CD14-positive monocyte (primary cell): ENCODE measurements around the gene RTN4RL1. TPM values are rescaled to one million over a fixed set of nuclear protein-coding genes. Genes with fewer than 3 reads are reported as not detected.

Experiments used
- DNase-seq, 3 donors: peaks; one replicate each; pipeline ENCODE4 v3.0.0-alpha.2; 2011 to 2022
- H2AFZ ChIP-seq: 2 replicates; pipeline ENCODE4 v1.6.0; 2012; ENCODE audit warnings: mild to moderate bottlenecking, low read depth, low read length, inconsistent platforms; ENCODE audit not compliant: insufficient read depth, poor library complexity, severe bottlenecking
- H3K27ac ChIP-seq, 2 donors: 1 replicate in 1 of 2; 2 replicates in 1 of 2; pipeline ENCODE4 v1.5.1; 2012 to 2013; ENCODE audit warnings: low read length in 2 of 2, control low read depth in 1 of 2, inconsistent platforms in 1 of 2, low read depth in 1 of 2, mild to moderate bottlenecking in 1 of 2
- H3K27me3 ChIP-seq, 2 donors: one replicate each; pipeline versions ENCODE4 v1.6.0 to v1.6.1; 2011 to 2013; ENCODE audit warnings: low read length in 2 of 2; ENCODE audit not compliant: control insufficient read depth in 2 of 2, insufficient read depth in 2 of 2
- H3K36me3 ChIP-seq, 2 donors: replicated peaks in 1 of 2; 1 replicate in 1 of 2; 2 replicates in 1 of 2; pipeline versions ENCODE4 v1.5.1 to v1.6.1; 2012 to 2013; ENCODE audit warnings: low read length in 2 of 2, control low read depth in 1 of 2, inconsistent platforms in 1 of 2, mild to moderate bottlenecking in 1 of 2; ENCODE audit not compliant: insufficient read depth in 2 of 2, control insufficient read depth in 1 of 2
- H3K4me1 ChIP-seq, 2 donors: 1 replicate in 1 of 2; 2 replicates in 1 of 2; pipeline versions ENCODE4 v1.5.1 to v1.6.1; 2012 to 2013; ENCODE audit warnings: low read length in 2 of 2, control low read depth in 1 of 2, inconsistent platforms in 1 of 2, mild to moderate bottlenecking in 1 of 2, moderate library complexity in 1 of 2; ENCODE audit not compliant: insufficient read depth in 2 of 2, control insufficient read depth in 1 of 2
- H3K4me2 ChIP-seq: replicated peaks from 2 replicates; pipeline ENCODE3; 2012; ENCODE audit warnings: low read length, moderate library complexity, mild to moderate bottlenecking; ENCODE audit not compliant: poor library complexity, severe bottlenecking; ENCODE audit errors: extremely low read depth
- H3K4me3 ChIP-seq, 3 experiments: fragments of 200-600 bp in 1 of 3; sonication (generic) in 1 of 3; replicated peaks in 1 of 3; 1 replicate in 2 of 3; 2 replicates in 1 of 3; pipeline ENCODE4 v1.5.1; 2011 to 2013; ENCODE audit warnings: low read length in 3 of 3, mild to moderate bottlenecking in 3 of 3, control low read depth in 2 of 3, low read depth in 2 of 3, inconsistent platforms in 1 of 3, moderate library complexity in 1 of 3
- H3K79me2 ChIP-seq: 2 replicates; pipeline ENCODE4 v1.6.0; 2012; ENCODE audit warnings: mild to moderate bottlenecking, control low read depth, inconsistent platforms, low read length, moderate library complexity; ENCODE audit not compliant: insufficient read depth
- H3K9ac ChIP-seq: 2 replicates; pipeline ENCODE4 v1.6.0; 2017; ENCODE audit warnings: low read length, mild to moderate bottlenecking; ENCODE audit not compliant: insufficient read depth, poor library complexity, severe bottlenecking
- H3K9me3 ChIP-seq, 2 donors: replicated peaks in 1 of 2; 1 replicate in 1 of 2; 2 replicates in 1 of 2; pipeline versions ENCODE4 v1.5.1 to v1.6.1; 2012 to 2013; ENCODE audit warnings: low read length in 2 of 2, control low read depth in 1 of 2; ENCODE audit not compliant: control insufficient read depth in 1 of 2, insufficient read depth in 1 of 2
- H4K20me1 ChIP-seq: 2 replicates; pipeline ENCODE4 v1.6.0; 2012; ENCODE audit warnings: mild to moderate bottlenecking, low read length, control low read depth, moderate library complexity; ENCODE audit not compliant: insufficient read depth
- H3K27ac Mint-ChIP-seq, 7 donors: one replicate each; pipeline ENCODE4 v1.8.0; 2020; ENCODE audit warnings: mild to moderate bottlenecking in 7 of 7, mixed read lengths in 7 of 7, moderate library complexity in 6 of 7, inconsistent platforms in 2 of 7
- H3K27me3 Mint-ChIP-seq, 3 donors: one replicate each; pipeline ENCODE4 v1.8.0; 2021 to 2022; ENCODE audit warnings: low read depth in 3 of 3, mild to moderate bottlenecking in 3 of 3, mixed read lengths in 3 of 3, moderate library complexity in 3 of 3, inconsistent platforms in 1 of 3
- H3K36me3 Mint-ChIP-seq, 2 donors: one replicate each; pipeline ENCODE4 v1.8.0; 2020; ENCODE audit warnings: mixed read lengths in 2 of 2, inconsistent platforms in 1 of 2, mild to moderate bottlenecking in 1 of 2
- H3K4me1 Mint-ChIP-seq: one replicate; pipeline ENCODE4 v1.8.0; 2020; ENCODE audit warnings: mild to moderate bottlenecking, mixed read lengths
- H3K4me3 Mint-ChIP-seq, 2 donors: one replicate each; pipeline ENCODE4 v1.8.0; 2020; ENCODE audit warnings: mild to moderate bottlenecking in 2 of 2, mixed read lengths in 2 of 2, moderate library complexity in 1 of 2
- H3K9me3 Mint-ChIP-seq, 7 donors: one replicate each; pipeline ENCODE4 v1.8.0; 2020 to 2022; ENCODE audit warnings: mixed read lengths in 7 of 7, mild to moderate bottlenecking in 6 of 7, moderate library complexity in 6 of 7, inconsistent platforms in 2 of 7
- CTCF ChIP-seq: fragments of 200-600 bp; IDR thresholded peaks from one replicate; pipeline ENCODE4 v1.8.0; 2022; ENCODE audit warnings: antibody characterized with exemption, mild to moderate bottlenecking
- WGBS: methylation state at CpG from one replicate; pipeline ENCODE4 v1.1.5; 2013; ENCODE audit warnings: missing lambda C conversion rate; ENCODE audit not compliant: insufficient coverage; 5-methylcytosine and 5-hydroxymethylcytosine counted together
- intact Hi-C, 2 donors: fragments of 100-400 bp; cut with micrococcal nuclease; formaldehyde crosslinking; loops; one replicate each; pipeline versions ENCODE4 v1.15.0 to v1.15.1; 2023
- polyA plus RNA-seq, 3 donors: library from polyadenylated mRNA; depleted of rRNA in 1 of 3; unstranded in 2 of 3; stranded (reverse) in 1 of 3; fragments of 300-500 nt in 2 of 3; fragments of >200 nt in 1 of 3; fragmentation: Illumina TruSeq in 2 of 3; gene quantifications; 1 replicate in 2 of 3; 2 replicates in 1 of 3; pipeline ENCODE4 v1.2.3, GENCODE V29; 2012 to 2021

RTN4RL1 gene
- polyA plus RNA-seq, 3 donors: 0.07 to 0.29 (median 0.11) TPM

- Mint-ChIP-seq H3K27me3 (peaks cover 8 to 24% (median 20%) of the 10 kb centered on the region in 3 donors), H3K9me3 (peaks cover 0 to under 1% (median 0%) of the 10 kb centered on the region in 7 donors), H3K4me3 (no peak overlapping the region), H3K27ac (no peak overlapping the region), H3K4me1 (peaks cover 8% of the 10 kb centered on the region), H3K36me3 (no peaks in the 10 kb centered on the region)
- no peak for DNase-seq
- Histone ChIP-seq H4K20me1 (no peaks in the 10 kb centered on the region), H2AFZ (no peak overlapping the region), H3K79me2 (no peaks in the 10 kb centered on the region), H3K4me3 (no peak overlapping the region), H3K36me3 (no peaks in the 10 kb centered on the region), H3K4me1 (peaks cover 0 to 3% of the 10 kb centered on the region in 2 donors), H3K4me2 (no peak overlapping the region), H3K27ac (no peak overlapping the region), H3K27me3 (peaks cover 0 to 13% of the 10 kb centered on the region in 2 donors), H3K9ac (no peak overlapping the region), H3K9me3 (no peaks in the 10 kb centered on the region)
- intact Hi-C loops: no loop called here
- TF ChIP-seq CTCF: no peak
- 77% methylated on average over 9 of the region's 12 CpGs for WGBS
These were observed 20.6 kb downstream of the RTN4RL1 start for GRCh38 chr17:2004435-2004952.

GRCh38 chr17:2003525-2003924 lies 21.6 kb downstream of the RTN4RL1 start:
- no peak overlapping the region for H2AFZ ChIP-seq
- no peak overlapping the region for H3K4me2 ChIP-seq
- WGBS: 97% methylated on average over 12 of the region's 13 CpGs
- no peaks in the 10 kb centered on the region for H3K9me3 ChIP-seq
- intact Hi-C loops: no loop called here
- DNase-seq: no peak
- H3K4me3 Mint-ChIP-seq: no peak overlapping the region
- H3K4me3 ChIP-seq: no peak overlapping the region
- H3K9me3 Mint-ChIP-seq: peaks cover 0 to 8% (median 5%) of the 10 kb centered on the region in 7 donors
- peaks cover 0 to 3% of the 10 kb centered on the region in 2 donors for H3K4me1 ChIP-seq
- H4K20me1 ChIP-seq: no peaks in the 10 kb centered on the region
- peaks cover 17 to 34% (median 29%) of the 10 kb centered on the region in 3 donors for H3K27me3 Mint-ChIP-seq
- H3K79me2 ChIP-seq: no peaks in the 10 kb centered on the region
- H3K27ac ChIP-seq: no peak overlapping the region
- H3K9ac ChIP-seq: no peak overlapping the region
- H3K36me3 ChIP-seq: no peaks in the 10 kb centered on the region
- no peak for TF ChIP-seq CTCF
- peaks cover 0 to 23% of the 10 kb centered on the region in 2 donors for H3K27me3 ChIP-seq
- H3K4me1 Mint-ChIP-seq: peaks cover 5% of the 10 kb centered on the region
- H3K27ac Mint-ChIP-seq: no peak overlapping the region
- H3K36me3 Mint-ChIP-seq: no peaks in the 10 kb centered on the region
